Measurements from ENCODE around the gene NOL9.
"Not testable (repeated sequence)": the region's sequence is repeated elsewhere in the genome, so short reads cannot be mapped to it uniquely, and the experiment has no call there.

NOL9 gene

GRCh38 chr1:6500544-6501278 lies 53.6 kb downstream of the NOL9 start:
- no peak for DNase-seq

DNA sequence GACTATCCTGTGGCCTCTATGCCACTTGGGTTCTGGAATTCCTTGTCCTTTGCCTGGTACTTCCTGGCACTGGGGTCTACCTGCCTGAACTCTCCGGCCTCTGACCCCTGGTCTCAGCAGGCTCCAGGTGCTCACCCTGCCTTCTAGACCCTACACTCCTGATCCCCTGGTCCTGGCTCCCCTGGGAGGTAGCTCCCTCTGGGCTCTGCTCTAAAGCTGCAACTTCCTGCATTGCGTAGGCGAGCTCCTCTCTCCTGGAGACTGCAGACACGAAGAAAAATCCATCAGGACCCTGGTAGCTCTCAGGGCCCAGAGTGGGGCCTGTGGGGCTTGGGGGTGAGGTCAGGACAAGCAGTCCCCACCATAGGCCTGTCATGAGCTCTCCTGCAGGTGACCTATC lies 55.0 kb downstream of the NOL9 start:
- DNase-seq: no peak

GRCh38 chr1:6498576-6499111 lies 55.7 kb downstream of the NOL9 start:
- DNase-seq: no peak

DNA sequence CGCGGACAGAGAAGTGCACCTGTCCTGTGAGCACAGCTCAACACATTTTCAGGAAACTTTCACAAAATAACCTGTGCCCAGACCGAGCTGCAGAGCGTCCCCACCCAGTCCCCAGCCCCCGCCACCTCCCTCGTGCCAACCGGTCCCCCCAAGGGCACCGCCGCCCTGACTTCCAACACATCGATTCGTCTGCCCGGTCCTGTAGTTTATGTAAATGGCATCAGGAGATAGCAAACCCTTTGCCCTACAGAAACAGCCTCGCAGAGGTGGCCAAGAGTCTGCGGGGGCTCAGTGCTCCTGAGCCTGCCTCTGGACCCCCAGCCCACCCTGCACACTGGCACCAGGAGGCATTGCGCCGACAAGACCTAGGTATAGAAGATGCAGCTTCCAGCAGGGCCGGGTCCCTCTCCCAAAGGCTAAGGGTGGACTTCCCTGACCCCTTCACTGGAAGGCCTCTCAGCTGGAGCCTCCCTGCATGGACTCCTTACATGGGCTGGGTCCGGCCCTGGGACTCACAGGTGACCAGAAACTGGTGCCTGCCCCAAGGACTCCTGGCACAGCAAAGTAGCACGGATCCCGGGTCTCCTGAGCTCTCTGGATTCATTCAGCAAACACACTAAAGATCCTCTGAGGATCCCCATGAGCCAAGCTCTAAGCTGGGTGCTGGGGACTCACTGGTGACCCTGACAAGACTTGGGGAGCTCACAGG lies 56.3 kb downstream of the NOL9 start:
- no peak for DNase-seq

DNA sequence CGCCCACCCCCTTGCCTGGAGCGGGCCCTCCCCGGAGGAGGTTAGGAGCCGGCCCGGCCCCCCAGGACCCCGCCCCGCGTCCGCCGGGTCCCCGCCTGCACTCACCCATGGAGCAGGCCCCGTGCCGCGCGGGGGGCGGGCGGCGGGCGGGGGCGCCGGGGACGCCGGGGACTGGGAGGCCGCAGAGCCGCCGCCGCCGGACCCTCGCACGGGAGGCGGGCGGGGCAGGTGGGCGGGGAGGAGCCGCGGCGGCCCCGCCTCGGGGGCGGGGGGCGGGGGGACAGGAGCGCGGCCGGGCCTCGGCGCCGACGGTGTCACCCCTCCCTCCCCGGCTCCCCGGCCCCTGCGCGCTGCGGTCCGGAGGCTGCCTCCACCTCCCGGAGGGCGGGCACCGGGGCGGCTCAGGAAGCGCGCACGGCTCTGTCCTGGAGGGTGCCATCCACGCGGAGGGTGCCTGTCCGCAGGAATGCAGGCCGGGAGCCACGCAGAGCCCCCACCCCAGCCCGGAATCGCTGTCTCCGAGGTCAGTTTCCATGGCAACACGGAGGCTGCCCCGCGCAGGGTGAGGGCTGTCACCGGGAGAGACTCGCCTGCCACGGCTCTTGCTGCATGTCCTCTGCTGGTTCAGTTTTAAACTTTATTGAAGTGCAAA lies 57.0 kb downstream of the NOL9 start:
- no peak for DNase-seq

DNA sequence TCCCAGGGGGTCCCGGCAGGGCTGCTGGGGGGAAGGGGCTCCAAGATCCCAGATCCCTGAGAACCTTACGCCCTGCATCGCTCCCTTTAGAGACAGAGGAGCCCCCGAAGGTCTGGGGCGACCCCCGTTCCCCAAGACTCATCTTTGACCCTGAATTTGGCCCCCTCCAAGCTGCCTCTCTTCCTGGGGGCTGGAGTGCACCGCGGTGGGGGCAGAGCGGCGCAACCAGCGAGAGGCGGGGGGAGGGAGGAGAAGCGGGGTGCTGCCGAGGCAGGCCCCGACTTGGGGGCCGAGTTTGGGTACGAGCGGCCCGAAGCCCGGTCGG lies 57.5 kb downstream of the NOL9 start:
- no peak for DNase-seq

DNA sequence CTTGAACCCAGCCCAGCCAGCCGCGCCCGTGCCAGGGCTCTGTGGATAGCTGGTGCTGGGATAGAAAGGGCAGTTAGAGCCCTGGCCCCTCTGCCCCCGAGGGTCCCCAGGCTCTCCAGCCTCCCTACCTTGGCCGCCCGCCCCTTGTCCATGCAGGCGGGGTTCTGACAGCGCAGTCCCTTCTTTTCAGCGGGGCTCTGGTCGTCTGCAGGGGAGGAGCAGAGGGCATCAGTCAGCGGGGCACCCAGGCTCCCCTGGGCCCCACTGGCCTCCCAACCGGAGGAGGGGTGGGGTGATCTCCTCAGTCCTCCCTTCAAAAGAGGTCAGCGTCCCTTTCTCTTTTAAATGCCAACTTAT lies 58.0 kb downstream of the NOL9 start:
- DNase-seq: no peak

DNA sequence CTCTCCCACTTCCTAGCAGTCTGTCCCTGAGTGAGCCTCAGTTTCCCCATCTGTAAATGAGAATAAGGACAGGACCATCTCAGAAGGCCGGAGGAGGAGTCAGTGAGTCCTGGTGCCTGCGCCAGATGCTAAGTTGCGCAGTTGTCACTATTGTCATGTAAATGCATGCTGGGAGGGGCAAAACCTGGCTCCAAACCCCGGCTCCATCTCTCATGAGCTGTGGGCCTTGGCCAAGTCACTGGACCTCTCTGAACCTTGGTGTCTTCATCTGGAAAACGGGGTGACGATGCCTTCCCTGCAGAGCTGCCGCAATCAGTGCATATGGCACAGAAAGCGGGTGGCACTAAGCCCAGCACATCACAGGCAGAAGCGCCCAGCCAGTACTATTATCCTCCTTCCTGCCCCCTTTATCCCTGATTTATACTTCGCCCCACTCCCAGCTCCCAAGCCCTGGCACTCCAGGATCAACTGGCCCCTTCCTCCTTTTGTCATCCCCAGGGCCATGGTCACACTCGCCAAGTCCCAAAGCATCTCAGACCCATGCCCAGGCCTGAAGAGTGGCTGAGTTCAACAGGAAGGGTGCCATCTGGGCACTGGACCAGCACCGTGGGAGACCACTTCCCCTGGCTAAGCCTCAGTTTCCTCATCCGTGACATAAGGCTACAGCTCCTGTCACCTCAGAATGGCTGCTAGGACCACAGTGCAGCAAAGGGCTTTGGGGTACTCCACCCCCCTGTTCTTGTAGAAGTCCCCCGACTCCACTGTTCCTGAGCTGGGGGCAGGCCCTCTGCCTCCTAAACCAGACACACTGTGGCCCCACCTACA lies 58.6 kb downstream of the NOL9 start:
- no peak for DNase-seq

DNA sequence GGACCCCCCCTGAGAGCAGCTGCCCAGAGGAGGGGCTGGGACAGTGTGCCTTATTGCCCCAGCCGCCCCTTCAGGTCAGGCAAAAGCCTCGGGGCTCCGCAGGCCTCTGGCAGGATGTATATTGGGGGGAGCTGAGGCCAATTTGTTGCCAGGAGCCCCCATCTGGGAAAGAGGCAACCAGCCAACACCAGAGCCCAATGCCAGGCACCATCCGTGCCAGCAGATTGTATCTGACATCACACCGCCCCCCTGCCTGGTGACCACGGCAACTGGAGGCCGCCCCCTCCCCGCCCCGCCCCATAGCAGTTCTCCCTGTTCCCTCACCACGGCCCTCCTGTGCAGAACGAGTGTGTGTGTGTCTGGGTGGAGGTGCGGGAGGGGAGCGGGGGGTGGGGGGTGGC lies 59.3 kb downstream of the NOL9 start:
- no peak for DNase-seq

- DNase-seq: no peak
These were observed 59.7 kb downstream of the NOL9 start for GRCh38 chr1:6494627-6495026.

- not testable (repeated sequence) for DNase-seq
These were observed 60.5 kb downstream of the NOL9 start for GRCh38 chr1:6493834-6494223.

GRCh38 chr1:6491966-6492365 lies 62.3 kb downstream of the NOL9 start:
- no peak for DNase-seq

GRCh38 chr1:6491480-6491962 lies 62.8 kb downstream of the NOL9 start, which contains the start of gene PLEKHG5:
Gene PLEKHG5, minus strand, starts transcription at chr1:6491667. Its CDS starts 14,096 bp downstream, at chr1:6477571.
- no peak for DNase-seq

DNA sequence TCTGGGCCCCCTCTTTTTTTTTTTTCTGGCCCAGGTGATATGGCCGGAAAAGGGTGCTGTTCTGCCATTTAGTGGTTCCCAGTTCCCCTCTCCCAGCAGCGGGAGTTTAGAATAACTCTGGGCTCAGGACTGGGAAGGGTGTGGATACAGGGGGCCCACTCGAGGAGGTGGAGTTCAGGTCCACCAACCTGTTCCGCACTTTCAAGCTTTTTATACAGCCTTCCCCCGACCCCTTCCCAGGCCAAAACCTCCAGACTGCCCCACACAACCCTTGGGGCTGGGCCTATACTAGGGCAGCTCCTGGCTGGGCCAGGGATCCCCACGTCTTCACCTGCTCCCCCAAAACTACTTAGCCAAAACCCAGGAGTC lies 63.2 kb downstream of the NOL9 start:
- DNase-seq: no peak

DNA sequence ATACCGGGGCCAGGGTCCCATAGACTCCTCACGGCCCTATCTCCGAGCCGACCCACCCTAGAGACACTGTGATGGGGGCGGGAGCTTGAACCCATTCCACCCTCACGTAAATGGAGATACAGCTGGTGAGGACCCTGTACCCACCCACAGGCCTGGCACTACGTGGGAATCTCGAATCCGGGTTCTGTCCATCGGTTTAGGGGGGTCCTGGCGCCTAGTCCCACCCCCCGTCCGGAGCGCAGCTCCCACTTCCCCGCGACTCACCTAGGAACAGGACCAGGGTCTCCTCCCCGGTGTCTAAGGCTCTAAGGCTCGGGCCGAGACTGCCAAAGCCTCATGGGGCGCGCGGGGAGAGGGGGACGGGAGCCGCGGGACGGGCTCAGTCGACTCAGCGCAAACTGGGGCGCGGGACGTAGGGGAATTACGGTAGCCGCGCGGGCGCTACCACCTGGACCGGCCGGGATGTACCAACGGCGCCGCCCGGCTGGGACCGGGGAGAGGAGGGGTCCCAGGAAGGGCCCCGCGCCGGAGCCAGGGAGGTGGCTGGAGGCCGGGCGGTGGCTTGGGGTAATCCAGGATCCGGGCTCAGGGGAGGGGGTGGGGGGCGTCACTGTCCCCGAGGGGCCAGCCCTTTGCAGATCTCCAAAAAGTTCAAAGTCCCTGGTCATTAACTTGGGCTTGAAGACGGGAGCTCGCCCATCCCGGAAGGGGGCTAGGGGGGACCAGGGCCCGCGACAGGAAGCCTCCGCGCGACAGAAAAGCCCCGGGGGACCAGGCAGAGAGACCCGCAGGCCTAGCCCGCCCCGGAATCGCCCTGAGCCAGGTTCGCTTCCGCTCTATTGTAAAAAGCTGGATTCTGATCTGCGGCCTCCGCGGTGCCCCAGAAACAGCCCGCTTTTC lies 63.9 kb downstream of the NOL9 start:
- no peak for DNase-seq

- no peak for DNase-seq
These were observed 64.5 kb downstream of the NOL9 start for GRCh38 chr1:6489799-6490180.

DNA sequence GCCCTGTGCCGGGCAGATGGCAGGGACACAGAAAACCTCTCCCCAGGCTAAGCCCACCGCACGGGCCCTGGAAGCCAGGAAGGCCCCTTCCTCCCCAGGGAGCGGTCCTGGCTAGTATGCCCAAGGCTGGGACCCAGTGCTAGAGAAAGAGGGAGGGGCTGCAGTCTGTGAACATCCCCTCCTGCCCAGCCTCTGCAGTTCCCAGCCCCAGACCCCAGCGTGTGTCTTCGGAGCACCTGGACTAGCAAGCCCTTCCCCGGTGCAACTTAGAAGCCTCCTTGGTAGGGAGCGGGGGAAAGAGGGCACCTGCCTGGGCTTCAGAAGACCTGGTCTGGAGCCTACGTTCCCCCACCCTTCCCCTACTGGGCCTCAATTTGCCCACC lies 64.9 kb downstream of the NOL9 start:
- no peak for DNase-seq

DNA sequence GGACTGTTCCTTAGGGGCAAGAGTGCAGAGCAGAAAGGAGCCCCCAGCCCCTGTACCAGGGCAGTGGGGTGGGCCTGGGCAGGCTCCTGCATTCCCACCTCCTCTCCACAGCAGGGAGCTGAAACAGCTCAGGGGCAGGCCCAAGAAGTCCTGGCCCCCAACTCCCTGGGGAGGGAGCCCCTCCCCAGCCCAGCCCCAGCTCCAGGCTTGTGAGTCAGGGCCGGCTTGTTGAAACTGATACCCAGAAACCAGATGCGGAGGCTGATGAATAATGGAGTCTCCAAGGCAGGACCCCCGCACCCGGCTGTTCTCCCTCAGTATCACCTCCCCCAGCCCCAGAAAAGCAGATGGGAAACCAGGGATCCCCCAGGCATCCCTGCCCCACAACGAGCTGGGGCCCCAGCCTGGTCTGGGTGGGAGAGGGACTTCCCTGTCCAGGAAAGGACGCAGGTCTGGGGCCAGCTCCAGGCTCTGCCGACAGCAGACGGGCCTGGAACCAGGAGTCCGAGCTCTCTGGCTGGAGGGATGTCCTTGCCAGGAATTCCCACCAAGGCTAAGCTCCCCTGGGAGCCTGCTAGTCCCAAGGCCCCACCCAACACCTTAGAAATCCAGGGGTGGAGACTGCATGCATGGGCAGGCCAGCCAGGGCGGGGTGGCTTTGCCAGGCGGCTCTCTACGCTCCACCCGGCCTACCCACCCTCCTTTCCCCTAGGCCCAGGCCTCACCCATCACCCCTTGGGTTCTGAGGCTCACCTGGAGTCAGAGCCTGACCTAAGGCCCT lies 65.5 kb downstream of the NOL9 start:
- DNase-seq: no peak

DNA sequence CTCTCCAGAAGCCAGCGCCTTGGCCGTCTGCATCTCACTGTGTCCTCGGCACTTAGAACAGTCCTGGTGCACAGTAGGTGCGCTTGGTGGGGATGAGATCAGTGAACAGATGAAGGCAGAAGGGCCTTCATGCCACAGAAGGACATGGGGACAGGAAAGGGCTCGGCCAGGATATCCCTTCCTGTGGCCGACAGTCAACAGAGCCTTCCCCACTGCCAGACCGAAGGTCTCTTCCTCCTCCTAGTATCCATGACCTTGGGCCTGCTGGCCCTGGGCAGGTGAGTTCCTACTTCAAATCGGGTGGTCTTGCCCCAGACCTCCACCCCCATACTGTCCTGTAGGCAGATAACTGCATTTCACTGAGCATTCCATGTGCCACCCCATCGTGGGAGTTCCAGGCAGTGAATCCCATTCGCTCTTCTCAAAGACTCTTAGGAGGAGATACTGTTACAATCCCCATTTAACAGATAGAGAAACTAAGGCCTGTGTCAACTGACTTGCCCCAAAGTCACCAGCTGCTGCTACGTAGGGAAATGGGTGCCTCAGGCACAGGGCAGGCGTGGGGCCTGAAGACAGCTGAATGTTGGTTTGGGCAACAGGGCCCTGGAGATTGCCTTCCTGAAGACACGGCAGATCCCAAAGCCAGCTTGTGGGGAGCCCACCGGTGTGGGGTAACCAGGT lies 66.4 kb downstream of the NOL9 start:
- DNase-seq: no peak

DNA sequence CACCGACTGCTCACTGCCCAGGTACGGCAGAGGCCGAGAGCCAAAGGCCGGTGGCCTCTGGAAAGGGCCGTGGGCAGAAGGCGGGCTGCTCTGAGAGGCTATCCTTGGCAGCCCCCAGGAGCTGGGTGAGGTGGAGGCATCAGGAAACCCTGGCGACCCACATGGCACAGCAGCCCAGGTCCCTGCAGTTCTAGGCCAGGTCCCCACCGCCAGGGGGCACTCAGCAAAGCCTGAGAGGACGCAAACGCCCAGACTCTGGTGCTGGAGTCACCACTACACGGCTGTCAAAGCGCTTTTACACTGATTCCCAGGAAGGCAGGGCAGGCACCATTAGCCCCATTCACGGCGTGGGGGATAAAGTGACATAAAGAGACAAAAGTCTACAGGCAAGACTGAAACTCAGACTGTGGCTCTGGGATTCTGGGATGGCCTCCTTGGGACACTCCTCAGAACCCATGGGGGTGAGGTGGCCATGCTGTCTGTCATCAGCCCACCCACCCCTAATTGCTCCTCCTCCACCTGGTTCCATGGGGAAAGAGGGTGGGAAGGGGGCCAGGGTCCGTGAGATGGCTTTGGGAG lies 67.8 kb downstream of the NOL9 start:
- no peak for DNase-seq

Measured in SIG-M5 (cell line).